Central memory CD8-positive, alpha-beta T cell (primary cell): ENCODE measurements around the gene CD72.
"Not testable (repeated sequence)": the region's sequence is repeated elsewhere in the genome, so short reads cannot be mapped to it uniquely, and the experiment has no call there.

ENCODE experiments used
- ATAC-seq: fragments of 150-1000 bp; cut with Tn5 transposase; replicated peaks from 2 replicates; pipeline ENCODE4 v1.10.0; 2022; ENCODE audit warnings: mild to moderate bottlenecking, moderate FRiP score, moderate number of reproducible peaks; ENCODE audit not compliant: poor library complexity, severe bottlenecking; ENCODE audit errors: extremely low read depth
- DNase-seq, 2 donors: peaks; one replicate each; pipeline ENCODE4 v3.0.0; 2021; ENCODE audit warnings: low spot score in 2 of 2
- H3K27ac Mint-ChIP-seq: one replicate; pipeline ENCODE4 v1.8.0; 2022; ENCODE audit warnings: low read depth, mild to moderate bottlenecking, moderate library complexity, mixed read lengths
- H3K27me3 Mint-ChIP-seq: one replicate; pipeline ENCODE4 v1.8.0; 2022; ENCODE audit warnings: mixed read lengths
- H3K36me3 Mint-ChIP-seq: one replicate; pipeline ENCODE4 v1.8.0; 2022; ENCODE audit warnings: mild to moderate bottlenecking, moderate library complexity, mixed read lengths; ENCODE audit not compliant: insufficient read depth
- H3K4me1 Mint-ChIP-seq: one replicate; pipeline ENCODE4 v1.8.0; 2022; ENCODE audit warnings: mixed read lengths
- H3K4me3 Mint-ChIP-seq: one replicate; pipeline ENCODE4 v1.8.0; 2022; ENCODE audit warnings: mild to moderate bottlenecking, moderate library complexity, mixed read lengths
- H3K9me3 Mint-ChIP-seq: one replicate; pipeline ENCODE4 v1.8.0; 2022; ENCODE audit warnings: mixed read lengths

CD72 gene

GRCh38 chr9:35606726-35607125 is 11.5 kb downstream of the CD72 start:
- no peaks in the 10 kb centered on the region for H3K27me3 Mint-ChIP-seq
- no peak overlapping the region for H3K27ac Mint-ChIP-seq
- peaks cover 13% of the 10 kb centered on the region for H3K36me3 Mint-ChIP-seq
- H3K4me1 Mint-ChIP-seq, result peaks cover 50% of the 10 kb centered on the region
- DNase-seq (no peak), ATAC-seq (no peak)
- H3K4me3 Mint-ChIP-seq, result peak overlapping the region; percentile 1
- H3K9me3 Mint-ChIP-seq, result no peaks in the 10 kb centered on the region

- Mint-ChIP-seq H3K4me3 (peak overlapping the region; percentile 79), H3K4me1 (peaks cover 44% of the 10 kb centered on the region), H3K27ac (peak overlapping the region; percentile 53), H3K27me3 (no peaks in the 10 kb centered on the region), H3K36me3 (peaks cover 13% of the 10 kb centered on the region), H3K9me3 (no peaks in the 10 kb centered on the region)
- ATAC-seq (no peak), DNase-seq (no peak)
Observed at GRCh38 chr9:35606138-35606504, 12.1 kb downstream of the CD72 start.

- H3K4me3 Mint-ChIP-seq, result peak overlapping the region; percentile 96
- no peaks in the 10 kb centered on the region for H3K9me3 Mint-ChIP-seq
- peak in 1 of 2 donors; percentile 25 for DNase-seq
- H3K36me3 Mint-ChIP-seq, result peaks cover 13% of the 10 kb centered on the region
- no peaks in the 10 kb centered on the region for H3K27me3 Mint-ChIP-seq
- no peak for ATAC-seq
- peak overlapping the region; percentile 53 for H3K27ac Mint-ChIP-seq
- H3K4me1 Mint-ChIP-seq, result peaks cover 44% of the 10 kb centered on the region
Observed at GRCh38 chr9:35605351-35606137, 12.7 kb downstream of the CD72 start.

GRCh38 chr9:35604578-35605350 is 13.4 kb downstream of the CD72 start, which contains the start of gene TESK1:
Gene TESK1 (plus strand): TSS chr9:35605262. CDS start chr9:35605620, 358 bp downstream.
- ATAC-seq, result peak; percentile 29
- Mint-ChIP-seq H3K27ac (peak within 1 kb of the TSS; percentile 97), H3K4me3 (peak within 1 kb of the TSS; percentile 96), H3K36me3 (peaks cover 11% of the 10 kb centered on the region), H3K27me3 (no peaks in the 10 kb centered on the region), H3K9me3 (no peaks in the 10 kb centered on the region), H3K4me1 (peaks cover 44% of the 10 kb centered on the region)
- peak; percentile 56 to 64 for DNase-seq

GRCh38 chr9:35603986-35604577 is 14.1 kb downstream of the CD72 start:
- Mint-ChIP-seq H3K4me1 (peaks cover 44% of the 10 kb centered on the region), H3K4me3 (peak overlapping the region; percentile 96), H3K36me3 (peaks cover 11% of the 10 kb centered on the region), H3K9me3 (no peaks in the 10 kb centered on the region), H3K27me3 (no peaks in the 10 kb centered on the region), H3K27ac (peak overlapping the region; percentile 97)
- DNase-seq, result peak; percentile 96 to 99
- ATAC-seq, result peak; percentile 90

GRCh38 chr9:35603506-35603985 is 14.7 kb downstream of the CD72 start:
- Mint-ChIP-seq H3K27ac (peak overlapping the region; percentile 97), H3K4me3 (peak overlapping the region; percentile 96), H3K9me3 (no peaks in the 10 kb centered on the region), H3K4me1 (peaks cover 44% of the 10 kb centered on the region), H3K36me3 (peaks cover 11% of the 10 kb centered on the region), H3K27me3 (no peaks in the 10 kb centered on the region)
- no peak for ATAC-seq
- DNase-seq, result no peak

- Mint-ChIP-seq H3K4me1 (peaks cover 17% of the 10 kb centered on the region), H3K9me3 (no peaks in the 10 kb centered on the region), H3K4me3 (no peak overlapping the region), H3K27me3 (no peaks in the 10 kb centered on the region), H3K27ac (no peak overlapping the region), H3K36me3 (peaks cover 9% of the 10 kb centered on the region)
- DNase-seq (no peak), ATAC-seq (no peak)
Observed at GRCh38 chr9:35599763-35600604, 18.2 kb downstream of the CD72 start.

- Mint-ChIP-seq H3K4me3 (no peak overlapping the region), H3K27me3 (no peaks in the 10 kb centered on the region), H3K27ac (no peak overlapping the region), H3K9me3 (no peaks in the 10 kb centered on the region), H3K4me1 (peaks cover 10% of the 10 kb centered on the region), H3K36me3 (peaks cover 2% of the 10 kb centered on the region)
- DNase-seq, result no peak
- ATAC-seq, result no peak
Observed at GRCh38 chr9:35598866-35599590, 19.2 kb downstream of the CD72 start.

GRCh38 chr9:35596907-35597306 is 21.3 kb downstream of the CD72 start:
- not testable (repeated sequence) for H3K9me3 Mint-ChIP-seq, H3K4me3 Mint-ChIP-seq, DNase-seq, ATAC-seq, H3K36me3 Mint-ChIP-seq, H3K4me1 Mint-ChIP-seq, H3K27ac Mint-ChIP-seq, H3K27me3 Mint-ChIP-seq

- Mint-ChIP-seq H3K36me3 (peaks cover 1% of the 10 kb centered on the region), H3K9me3 (peaks cover 6% of the 10 kb centered on the region), H3K27me3 (no peaks in the 10 kb centered on the region), H3K4me1 (no peaks in the 10 kb centered on the region), H3K27ac (no peak overlapping the region), H3K4me3 (no peak overlapping the region)
- DNase-seq (no peak), ATAC-seq (no peak)
Observed at GRCh38 chr9:35594471-35594870, 23.7 kb downstream of the CD72 start.

GRCh38 chr9:35593581-35593980 is 24.6 kb downstream of the CD72 start:
- H3K36me3 Mint-ChIP-seq, result peaks cover 1% of the 10 kb centered on the region

More at GRCh38 chr9:35593581-35593980, 24.6 kb downstream of the CD72 start:
- H3K27me3 Mint-ChIP-seq, result no peaks in the 10 kb centered on the region
- H3K9me3 Mint-ChIP-seq, result peaks cover 6% of the 10 kb centered on the region
- no peak overlapping the region for H3K27ac Mint-ChIP-seq
- DNase-seq, result no peak
- no peak overlapping the region for H3K4me3 Mint-ChIP-seq
- no peak for ATAC-seq
- no peaks in the 10 kb centered on the region for H3K4me1 Mint-ChIP-seq
